GM21360 (cell line): ENCODE results near the gene PPT2.
"Not testable (repeated sequence)": the region's sequence is repeated elsewhere in the genome, so short reads cannot be mapped to it uniquely, and the experiment has no call there.

Experiments
- ATAC-seq: cut with Tn5 transposase; IDR thresholded peaks from one replicate; pipeline ENCODE4 v1.9.1; 2021; ENCODE audit warnings: mild to moderate bottlenecking, moderate library complexity; ENCODE audit not compliant: unreplicated experiment

The PPT2 gene

GRCh38 chr6:32188381-32189068, 34.6 kb downstream of the PPT2 start:
- ATAC-seq = no peak

GRCh38 chr6:32189069-32189741, 35.3 kb downstream of the PPT2 start:
- ATAC-seq = no peak

- ATAC-seq = no peak
These were observed 35.8 kb downstream of the PPT2 start for GRCh38 chr6:32189742-32190053.

DNA sequence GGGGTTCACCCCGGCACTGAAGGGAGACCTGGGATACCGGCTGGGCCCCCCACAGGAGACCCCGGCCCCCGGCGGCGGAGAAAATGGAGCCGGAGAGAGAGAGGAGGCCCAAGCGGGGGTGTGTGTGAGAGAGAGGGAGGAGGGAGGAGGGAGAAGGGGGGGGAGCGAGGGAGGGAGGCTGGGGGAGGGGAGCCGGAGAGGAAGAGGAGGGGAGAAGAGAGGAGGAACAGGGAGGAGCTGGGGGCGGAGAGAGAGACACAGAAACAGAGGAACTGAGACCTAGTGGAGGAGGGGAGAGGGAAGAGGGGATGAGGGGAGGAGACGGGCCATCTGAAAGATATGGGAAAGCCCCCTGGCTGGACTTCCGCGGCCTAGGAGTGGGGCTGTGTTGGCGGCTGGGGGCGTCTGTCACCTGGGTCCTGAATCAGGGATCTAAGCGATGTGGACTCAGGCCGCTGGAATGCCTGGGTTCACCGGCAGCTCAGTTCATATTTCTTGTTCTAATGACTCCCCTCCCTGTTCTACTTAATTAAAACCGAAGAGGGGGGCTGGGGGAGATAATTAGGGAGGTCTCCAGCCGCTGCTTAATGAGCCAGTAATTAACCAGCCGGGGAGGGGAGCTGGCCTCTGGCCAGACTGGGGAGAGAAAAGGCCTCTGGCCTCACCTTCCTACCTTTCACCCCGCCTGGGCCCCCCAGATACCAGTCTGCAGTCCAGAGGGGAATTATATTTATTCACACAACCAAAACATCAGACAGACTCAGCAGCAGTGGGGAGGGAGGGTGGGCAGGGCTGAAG, 36.3 kb downstream of the PPT2 start, which contains the start of gene PBX2:
TSS of gene PBX2 (minus strand) at position 149 of the 798 bp plus-strand sequence. CDS start 287 bp downstream, outside the sequence.
- peak; percentile 45 for ATAC-seq

DNA sequence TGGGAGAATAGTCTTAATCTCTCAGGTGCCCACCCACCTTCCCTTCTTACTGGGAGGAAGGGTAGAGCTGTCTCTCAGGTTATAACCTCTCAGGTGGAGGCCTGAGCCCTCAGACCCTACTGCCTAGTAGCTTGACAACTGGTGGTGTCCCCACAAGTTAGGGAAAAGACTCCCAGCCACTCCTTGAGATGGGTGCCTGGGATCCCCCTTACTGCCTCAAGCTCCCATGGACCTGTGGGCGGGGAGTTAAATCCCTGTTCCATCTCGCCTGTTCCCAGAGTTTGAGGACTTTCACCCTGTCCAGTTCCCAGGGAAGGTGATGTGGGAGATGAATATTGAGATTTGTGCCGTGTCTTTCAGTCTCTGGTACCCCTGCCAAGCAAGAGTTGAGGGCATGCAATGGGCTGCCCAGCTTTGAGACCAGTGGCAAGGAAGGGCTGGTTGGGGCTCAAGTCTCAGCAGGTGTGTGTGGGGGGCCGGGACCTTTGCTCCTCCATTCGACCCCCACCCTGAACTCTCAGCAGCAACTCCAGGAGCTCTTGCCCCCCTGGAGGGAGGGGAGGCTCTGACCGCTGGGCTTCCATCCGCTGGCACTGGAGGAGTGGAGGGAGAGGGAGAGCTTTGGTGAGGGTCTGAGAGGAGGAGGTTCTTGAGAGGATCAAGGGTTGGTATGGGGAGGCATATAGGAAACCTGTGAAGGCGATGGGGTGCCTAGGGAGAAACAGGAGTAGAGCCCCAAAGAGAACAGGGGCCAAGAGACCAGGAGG, 37.2 kb downstream of the PPT2 start:
- ATAC-seq = no peak

DNA sequence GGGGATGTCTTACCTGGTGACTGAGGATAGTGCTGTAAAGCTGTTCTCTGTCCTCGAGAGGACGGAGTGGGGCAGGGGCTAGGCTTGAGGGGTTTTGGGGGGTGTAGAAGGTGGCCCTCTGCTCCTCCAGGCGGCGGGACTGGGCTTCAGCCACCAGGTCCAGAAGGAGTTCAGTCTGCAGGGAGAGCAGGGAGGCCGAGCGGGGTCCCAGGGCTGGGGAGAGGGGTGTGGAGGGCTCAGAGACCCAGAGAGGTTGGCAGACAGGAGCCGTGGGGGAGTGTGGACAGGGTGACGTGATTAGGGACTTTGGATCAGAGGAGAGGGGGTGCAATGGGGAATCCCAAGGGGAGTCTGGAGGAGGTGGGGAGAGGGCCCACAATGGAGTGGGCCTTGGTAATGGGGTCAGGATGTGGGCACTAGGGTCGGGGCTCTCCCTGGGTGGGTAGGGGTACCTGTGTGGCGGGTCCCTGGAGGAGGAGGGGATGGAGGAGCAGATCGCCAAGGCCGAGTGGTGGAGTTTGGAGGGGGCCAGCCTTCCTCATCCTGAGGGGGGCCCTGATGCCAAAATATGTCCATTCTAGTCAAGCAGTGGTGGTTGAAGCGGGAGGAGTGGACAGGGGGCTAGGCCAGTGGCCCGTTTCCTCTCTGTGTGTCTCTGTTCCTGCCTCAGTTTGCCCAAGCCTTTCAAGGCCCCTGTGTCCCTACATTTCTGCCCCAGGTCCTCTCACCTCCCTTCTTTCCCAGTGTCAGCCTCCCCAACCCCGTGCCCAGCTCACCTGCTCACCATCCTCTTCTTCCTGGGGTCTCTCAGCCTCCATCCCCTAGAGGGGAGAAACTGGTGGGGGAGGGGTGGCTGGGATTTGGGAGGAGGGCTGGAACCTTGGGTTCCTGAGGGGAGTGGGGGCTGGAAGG, 38.0 kb downstream of the PPT2 start:
- ATAC-seq = no peak

DNA sequence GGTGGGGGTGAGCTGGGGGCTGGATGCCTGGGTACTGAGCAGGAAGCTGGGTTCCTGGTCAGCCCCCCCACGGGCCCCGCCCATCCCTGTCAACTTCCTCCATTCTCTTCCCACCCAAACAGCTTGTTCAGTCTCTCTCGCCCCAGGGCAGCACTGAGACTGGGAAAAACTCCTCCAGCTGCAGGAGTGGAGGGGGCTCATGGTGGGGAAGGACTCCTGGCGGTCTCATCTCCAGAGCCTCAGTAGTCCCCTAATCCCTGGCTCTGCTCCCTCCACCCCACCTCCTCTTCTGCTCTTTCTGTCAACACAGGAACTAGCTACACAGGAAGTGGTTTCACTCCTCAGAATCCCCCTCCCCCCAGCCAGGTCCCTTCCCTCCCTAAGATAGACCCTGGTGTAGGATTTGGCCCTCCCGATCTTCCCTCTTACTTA, 38.7 kb downstream of the PPT2 start, which contains the start of gene GPSM3:
TSS of gene GPSM3 (minus strand) at position 36 of the 432 bp plus-strand sequence. CDS start 130 bp downstream, outside the sequence.
- no peak for ATAC-seq

DNA sequence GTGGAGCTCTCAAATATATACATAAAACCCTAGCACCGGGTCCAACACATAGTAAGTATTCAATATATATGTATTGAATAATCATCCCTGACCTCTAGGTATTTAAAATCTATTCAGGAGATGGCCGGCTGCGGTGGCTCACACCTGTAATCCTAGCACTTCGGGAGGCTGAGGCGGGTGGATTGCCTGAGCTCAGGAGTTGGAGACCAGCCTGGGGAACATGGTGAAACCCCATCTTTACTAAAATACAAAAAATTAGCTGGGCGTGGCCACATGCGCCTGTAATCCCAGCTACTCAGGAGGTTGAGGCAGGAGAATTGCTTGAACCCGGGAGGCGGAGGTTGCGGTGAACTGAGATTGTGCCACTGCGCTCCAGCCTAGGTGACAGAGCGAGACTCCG, 39.2 kb downstream of the PPT2 start:
- not testable (repeated sequence) for ATAC-seq

DNA sequence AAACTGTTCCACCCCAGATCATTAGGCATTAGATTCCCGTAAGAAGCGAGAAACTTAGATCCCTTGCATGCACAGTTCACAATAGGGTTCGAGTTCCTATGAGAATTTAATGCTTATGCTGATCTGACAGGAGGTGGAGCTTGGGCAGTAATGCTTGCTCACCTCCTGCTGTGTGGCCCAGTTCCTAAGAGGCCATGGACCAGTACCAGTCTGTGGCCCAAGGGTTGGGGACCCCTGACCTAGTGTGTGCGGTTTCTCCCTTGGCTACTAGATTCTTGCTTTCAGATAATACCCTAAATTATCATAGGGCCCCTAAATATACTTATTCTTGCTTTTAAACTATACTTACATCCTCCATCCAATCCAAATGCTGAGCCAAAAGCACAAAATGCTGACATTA, 40.4 kb downstream of the PPT2 start:
- no peak for ATAC-seq

- no peak for ATAC-seq
These were observed 41.1 kb downstream of the PPT2 start for GRCh38 chr6:32194825-32195651.

GRCh38 chr6:32195652-32195901, 41.6 kb downstream of the PPT2 start:
- peak; percentile 66 for ATAC-seq

- peak; percentile 65 for ATAC-seq
These were observed 42.2 kb downstream of the PPT2 start for GRCh38 chr6:32195902-32196681.

GRCh38 chr6:32196682-32197616, 43.0 kb downstream of the PPT2 start:
- no peak for ATAC-seq

DNA sequence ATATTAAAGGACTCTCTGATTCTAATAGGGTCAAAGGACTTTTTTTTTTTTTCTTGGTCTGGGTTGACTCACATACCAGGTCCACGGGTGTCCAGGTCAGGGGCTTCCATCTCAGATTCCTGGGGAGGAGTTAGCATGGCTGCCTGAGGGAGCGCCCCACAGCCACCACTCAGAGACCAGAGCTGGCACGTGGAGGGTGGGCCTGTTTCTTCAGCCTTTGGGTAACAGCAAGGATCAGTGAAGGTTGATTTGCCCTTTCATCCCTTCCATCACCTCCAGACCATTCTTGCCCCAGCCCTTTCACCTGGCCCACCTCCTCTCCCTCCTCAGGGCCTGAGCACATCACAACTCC, 44.4 kb downstream of the PPT2 start:
- no peak for ATAC-seq

- no peak for ATAC-seq
These were observed 44.9 kb downstream of the PPT2 start for GRCh38 chr6:32198866-32199265.

- ATAC-seq = no peak
These were observed 47.0 kb downstream of the PPT2 start for GRCh38 chr6:32200711-32201475.

- no peak for ATAC-seq
These were observed 48.2 kb downstream of the PPT2 start for GRCh38 chr6:32202186-32202585.
